SHP77 (cell line): ENCODE data around the gene NLGN2.
"Not testable (repeated sequence)": the region's sequence is repeated elsewhere in the genome, so short reads cannot be mapped to it uniquely, and the experiment has no call there.

Experiments
- DNase-seq, 2 experiments: peaks; one replicate each; lab custom pipeline; 2025; lab: John Stamatoyannopoulos, UW

NLGN2 gene

DNA sequence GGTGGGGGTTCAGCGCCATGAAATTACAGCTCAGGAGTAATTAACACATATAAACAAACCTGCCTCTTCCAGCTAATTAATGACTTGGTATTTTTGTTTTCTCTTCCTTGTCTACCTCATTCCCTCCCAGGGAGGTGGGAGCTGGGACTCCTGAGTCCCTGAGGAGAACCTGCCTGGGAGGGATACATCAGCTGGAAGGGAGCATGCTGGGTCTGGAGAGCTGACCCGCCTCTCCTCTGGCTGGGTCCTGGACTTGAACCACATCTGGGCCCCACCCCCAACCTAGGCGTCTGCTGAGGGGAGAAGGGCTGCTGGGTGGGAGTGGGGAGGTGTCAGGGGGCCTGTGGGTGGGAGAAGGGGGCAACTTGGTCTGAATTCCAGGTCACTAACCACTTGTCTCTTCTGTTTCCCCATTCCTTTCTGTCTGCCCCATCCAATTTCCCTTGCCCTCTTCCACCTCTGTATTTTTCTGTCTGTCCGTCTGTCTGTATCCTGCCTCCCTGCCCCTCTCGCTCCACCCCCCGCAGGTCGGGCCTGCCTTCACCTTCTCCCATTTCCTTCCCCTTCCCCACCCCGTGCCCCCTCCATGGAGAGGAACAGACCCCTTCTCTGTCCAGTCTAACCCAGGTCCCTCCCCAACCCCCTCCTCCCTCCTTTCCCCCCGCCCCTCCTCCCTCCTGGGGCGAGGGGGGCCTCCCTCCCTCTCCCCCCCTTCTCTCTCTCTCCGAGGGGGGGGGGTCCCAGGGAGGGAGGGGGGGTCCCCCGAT, at the start of gene NLGN2:
Gene NLGN2, plus strand, starts transcription at position 361 of the 767 bp plus-strand sequence. CDS start 411 bp downstream, outside the sequence.
- DNase-seq = no peak

DNA sequence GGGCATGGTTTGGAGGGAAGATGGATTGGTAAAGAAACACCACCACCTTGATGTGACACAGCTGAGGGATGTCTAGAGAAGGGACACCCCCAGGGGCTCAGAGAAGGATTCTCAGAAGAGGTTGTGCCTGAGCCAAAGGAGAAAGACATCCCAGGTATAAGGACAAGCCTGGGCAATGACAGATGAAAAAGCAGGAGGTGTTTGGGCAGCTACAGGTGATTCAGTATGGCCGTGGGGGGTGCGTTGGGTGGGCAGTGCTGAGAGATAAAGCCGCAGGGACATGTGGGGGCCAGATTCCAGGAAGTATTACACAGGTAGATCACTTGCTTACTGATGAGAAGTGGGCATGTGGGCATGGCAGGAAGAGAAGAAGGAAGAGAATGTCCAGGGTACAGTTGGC, 45.7 kb upstream of the NLGN2 start:
- no peak for DNase-seq

DNA sequence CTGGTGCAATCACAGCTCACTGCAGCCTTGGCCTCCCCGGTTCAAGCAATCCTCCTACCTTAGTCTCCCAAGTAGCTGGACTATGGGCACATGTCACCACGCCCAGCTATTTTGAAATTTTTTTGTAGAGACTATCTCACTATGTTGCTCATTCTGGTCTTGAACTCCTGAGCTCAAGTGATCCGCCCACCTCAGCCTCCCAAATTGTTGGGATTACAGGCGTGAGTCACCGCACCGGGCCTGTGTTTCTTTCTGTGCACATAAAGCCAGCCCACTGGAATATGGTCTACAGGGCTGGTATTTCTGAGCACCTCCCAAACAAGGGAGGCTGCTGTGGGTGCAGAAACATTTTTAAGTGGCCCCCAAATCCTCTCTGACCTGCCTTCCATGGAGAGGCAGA, 44.3 kb upstream of the NLGN2 start:
- no peak for DNase-seq

DNA sequence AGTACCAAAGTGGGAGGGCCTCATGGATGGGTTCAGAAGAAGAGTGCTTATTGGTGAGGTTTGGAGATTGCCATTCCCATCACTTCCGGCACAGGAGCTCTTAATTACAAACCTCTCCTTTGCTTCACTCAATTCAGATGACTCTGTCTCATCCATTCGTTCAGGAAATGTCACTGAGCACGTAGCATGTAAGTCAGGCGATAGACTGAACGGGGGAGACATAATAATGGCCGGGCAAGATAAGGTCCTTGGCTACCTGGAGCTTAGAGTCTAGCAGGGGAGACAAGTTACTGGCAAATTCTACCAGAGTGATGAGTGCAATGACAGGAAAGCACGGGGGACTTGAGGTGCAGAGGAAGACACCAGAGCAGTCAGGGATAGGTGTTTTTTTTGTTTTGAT, 41.7 kb upstream of the NLGN2 start:
- DNase-seq = not testable (repeated sequence)

DNA sequence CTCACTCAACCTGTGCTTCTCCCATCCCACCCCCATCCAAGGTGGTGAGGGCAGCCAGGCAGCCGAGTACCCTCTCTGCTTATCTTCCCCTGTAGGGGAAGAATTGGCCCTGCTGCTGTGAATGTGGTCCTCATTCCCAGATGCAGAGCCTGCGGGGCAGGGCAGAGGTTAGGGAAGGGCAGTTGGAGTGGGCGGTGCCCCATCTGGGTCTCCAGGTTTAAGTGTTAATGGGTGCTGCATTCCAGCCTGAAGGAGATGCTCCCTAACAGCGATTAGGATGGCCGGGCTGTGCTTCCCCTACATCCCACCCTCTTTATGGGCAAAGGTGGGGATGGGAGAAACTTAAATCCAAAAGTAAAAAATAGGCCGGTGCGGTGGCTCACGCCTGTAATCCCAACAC, 40.6 kb upstream of the NLGN2 start:
- DNase-seq = no peak

DNA sequence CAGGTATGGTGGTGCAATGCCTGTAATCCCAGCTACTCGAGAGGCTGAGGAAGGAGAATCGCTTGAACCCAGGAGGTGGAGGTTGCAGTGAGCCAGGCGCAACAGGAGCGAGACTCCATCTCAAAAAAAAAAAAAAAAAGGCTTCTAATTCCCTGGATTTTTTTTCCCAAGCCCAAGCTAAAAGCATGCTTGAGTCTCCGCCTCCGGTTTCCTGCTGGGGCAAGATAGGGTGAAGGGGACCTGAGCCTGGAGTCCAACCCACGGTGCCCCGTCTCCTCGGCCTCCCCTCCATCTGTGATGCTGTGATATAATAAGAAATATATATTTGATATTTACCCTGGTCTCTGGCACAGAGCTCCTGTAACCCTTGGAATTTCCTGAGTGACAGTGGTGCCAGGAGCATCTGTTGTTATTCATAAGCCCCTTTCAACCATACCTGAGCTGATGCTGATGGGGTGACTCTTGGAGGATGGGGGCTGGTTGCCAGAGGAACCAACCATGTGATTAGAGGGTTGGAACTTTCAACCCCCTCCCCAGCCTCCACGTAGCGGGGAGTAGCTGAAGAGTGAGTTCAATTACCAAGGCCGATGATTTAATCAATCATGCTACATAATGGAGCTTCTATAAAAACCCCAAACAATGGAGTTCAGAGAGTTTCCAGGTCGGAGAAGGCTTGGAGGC, 39.6 kb upstream of the NLGN2 start:
- DNase-seq = no peak

DNA sequence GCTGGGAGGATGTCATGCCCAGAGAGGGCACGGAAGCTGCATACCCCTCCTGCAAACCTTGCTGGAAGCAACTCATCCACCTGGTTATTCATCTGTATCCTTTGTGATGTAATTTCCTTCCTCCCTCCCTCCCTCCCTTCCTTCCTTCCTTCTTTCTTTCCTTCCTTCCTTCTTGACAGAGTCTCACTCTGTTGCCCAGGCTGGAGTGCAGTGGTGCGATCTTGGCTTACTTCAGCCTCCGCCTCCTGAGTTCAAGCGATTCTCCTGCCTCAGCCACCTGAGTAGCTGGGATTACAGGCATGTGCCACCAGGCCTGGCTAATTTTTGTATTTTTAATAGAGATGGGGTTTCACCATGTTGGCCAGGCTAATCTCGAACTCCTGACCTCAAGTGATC, 39.0 kb upstream of the NLGN2 start:
- DNase-seq = not testable (repeated sequence)

DNA sequence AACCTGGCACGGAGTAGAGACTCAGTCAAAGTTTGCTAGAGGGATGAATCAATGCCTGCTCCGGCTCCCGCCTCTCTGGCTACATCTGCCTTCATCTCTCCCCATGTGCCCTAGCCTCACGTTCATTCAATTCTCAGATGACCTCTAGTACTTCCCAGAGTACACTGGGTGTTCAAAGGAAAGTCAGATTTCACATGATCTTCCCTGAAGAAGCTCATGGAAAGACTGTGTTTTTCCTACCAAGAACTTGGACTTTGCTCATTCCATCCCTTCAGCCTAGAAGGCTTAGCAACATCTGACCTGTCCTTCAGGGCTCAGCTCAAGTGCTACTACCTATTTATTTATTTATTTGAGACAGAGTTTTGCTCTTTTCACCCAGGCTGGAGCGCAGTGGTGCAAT, 37.8 kb upstream of the NLGN2 start:
- no peak for DNase-seq

DNA sequence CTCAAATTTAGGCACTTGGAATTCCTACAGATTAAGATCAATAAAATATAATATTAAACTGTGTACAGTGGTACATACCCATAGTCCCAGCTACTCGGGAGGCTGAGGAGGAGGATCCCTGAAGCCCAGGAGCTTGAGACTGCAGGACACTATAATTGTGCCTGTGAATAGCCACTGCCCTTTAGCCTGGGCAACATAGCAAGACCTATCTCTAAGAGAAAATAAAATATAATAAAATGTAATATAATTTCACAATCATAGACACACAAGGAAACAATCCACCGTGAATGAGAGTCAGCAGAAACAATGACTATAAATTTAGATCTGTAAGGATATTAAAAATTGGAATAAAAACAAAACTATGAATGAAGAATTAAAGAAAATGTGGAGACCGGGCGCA, 36.8 kb upstream of the NLGN2 start:
- no peak for DNase-seq

DNA sequence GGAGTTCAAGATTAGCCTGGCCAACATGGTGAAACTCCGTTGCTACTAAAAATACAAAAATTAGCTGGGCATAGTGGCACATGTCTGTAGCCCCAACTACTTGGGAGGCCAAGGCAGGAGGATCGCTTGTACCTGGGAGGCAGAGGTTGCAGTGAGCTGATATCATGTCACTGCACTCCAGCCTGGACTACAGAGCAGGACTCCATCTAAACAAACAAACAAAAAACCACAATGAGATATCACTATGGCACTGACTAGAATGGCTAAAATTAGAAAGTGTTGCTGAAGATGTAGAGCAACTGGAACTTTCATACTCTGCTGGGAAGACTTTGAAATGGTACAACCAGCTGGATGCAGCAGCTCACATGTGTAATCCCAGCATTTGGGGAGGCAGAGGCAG, 33.3 kb upstream of the NLGN2 start:
- DNase-seq = no peak

DNA sequence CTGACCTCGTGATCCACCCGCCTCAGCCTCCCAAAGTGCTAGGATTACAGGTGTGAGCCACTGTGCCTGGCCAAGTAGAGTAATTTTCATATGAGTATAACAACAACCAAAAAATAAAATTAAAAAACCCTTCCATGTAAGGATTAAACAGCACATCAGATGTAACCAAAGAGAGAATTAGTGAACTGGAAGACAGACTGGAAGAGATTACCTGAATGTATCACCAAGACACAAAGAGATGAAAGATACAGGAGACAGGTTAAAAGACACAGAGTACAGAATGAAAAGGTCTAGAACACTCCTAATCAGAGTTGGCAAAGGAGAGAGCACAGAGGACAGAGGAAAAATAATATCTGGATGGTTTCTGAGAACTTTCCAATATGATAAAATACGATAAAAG, 28.5 kb upstream of the NLGN2 start:
- no peak for DNase-seq

DNA sequence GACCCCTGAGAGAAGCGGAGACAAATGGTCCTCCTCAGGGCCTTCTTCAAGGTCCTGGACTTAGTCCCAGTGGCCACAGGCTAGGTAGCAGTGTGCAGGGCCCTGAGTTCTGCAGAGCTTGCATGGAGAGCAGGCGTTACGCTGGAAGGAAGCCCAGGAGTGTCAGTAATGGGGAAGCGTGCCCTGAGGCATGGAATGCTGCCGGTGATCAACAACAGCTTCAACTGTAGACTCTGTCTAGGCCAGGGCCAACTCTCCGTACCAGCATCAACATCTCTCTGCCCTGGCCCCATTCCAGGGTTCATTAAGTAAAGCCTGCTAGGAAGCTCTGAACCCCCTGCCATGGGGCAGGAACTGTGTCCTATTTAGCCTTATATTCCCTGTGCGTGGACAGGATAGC, 27.3 kb upstream of the NLGN2 start:
- no peak for DNase-seq

DNA sequence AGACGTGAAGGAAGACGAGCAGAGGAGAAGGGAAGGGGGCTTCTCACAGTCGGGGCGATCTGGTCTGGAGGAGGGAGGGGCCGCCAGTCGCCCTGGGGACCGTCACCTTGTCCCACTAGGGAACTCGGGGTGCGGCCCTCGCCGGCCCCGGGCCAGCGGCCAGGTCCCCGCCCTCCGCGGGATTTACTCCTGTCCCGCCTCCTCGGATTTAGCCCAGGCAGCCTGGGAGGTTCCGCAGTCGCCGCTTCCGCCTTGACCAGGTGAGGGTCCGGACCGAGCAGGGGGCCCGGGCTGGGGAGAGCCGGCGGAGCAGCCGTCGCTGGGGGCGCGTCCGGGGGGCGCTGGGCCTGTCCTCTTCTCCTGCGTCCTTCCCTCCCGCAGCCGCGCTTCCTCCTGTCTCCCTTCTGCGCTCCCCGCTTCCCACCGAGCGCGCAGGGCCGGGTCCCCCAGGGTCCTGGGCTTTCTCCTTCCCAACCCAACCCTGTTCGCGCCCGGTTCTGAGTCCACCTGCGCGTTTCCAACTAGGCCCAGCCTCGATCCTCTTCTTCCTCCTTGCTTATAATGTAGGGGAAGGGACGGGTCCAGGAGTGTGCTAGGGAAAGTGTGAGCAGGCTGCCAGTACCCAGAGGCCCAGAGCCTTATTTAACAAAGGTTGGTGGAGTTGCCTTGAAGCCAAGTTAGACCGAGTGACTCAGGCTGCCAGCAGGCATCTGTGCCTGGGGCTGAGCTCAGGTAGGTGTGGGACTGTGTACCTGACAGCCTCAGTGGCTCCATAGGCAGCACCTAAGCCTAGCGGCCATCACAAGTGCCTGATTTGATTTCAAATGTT, 26.6 kb upstream of the NLGN2 start, which contains the start of gene TNK1:
Gene TNK1, plus strand, starts transcription at position 235 of the 829 bp plus-strand sequence. CDS start 1,838 bp downstream, outside the sequence.
- no peak for DNase-seq

DNA sequence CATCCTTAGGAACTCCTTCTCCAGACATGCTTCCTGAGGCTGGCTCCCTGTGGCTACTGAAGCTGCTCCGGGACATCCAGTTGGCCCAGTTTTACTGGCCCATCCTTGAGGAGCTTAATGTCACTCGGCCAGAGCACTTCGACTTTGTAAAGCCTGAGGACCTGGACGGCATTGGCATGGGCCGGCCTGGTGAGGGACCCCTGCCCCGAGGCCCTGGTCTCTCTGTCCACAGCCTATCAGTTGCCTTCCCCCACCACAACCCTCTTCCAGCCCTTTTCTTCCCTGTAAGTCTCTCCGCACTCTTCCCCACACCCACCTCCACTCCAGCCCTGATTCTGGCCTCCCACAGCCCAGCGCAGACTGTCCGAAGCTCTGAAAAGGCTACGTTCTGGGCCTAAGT, 24.7 kb upstream of the NLGN2 start:
- no peak for DNase-seq

DNA sequence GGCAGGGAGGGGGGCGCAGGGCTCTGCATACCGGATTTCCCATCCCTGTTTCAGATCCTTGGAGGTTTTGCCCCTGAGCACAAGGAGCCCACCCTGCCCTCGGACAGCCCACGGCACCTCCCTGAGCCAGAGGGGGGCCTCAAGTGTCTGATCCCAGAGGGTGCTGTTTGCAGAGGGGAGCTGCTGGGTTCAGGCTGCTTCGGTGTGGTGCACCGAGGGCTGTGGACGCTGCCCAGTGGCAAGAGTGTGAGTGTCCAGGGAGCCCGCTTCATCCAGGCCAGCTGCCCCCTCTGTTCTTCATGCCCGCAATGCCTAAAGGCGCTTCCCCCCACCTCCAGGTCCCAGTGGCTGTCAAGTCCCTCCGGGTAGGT, 24.3 kb upstream of the NLGN2 start:
- no peak for DNase-seq

DNA sequence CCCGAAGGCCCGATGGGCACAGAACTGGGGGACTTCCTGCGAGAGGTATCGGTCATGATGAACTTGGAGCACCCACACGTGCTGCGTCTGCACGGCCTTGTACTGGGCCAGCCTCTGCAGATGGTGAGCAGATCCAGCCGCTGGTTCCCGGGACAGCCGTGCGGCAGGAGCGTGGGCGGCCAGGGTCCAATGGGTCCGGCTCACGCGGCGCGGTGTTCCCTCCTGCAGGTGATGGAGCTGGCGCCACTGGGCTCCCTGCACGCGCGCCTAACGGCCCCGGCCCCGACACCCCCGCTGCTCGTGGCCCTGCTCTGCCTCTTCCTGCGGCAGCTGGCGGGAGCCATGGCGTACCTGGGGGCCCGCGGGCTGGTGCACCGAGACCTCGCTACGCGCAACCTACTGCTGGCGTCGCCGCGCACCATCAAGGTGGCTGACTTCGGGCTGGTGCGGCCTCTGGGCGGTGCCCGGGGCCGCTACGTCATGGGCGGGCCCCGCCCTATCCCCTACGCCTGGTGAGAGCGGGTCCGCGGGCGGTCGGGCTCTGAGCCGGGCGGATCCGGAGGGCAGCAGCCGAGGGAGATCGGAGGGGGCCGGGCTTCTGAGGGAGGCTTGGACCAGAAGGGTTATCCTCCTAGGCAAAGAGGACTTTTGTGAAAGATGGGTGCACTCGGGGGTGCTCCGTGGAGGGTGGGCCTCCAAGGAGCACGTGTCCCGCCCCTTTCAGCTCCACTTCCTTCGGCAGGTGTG, 23.7 kb upstream of the NLGN2 start:
- DNase-seq = no peak

DNA sequence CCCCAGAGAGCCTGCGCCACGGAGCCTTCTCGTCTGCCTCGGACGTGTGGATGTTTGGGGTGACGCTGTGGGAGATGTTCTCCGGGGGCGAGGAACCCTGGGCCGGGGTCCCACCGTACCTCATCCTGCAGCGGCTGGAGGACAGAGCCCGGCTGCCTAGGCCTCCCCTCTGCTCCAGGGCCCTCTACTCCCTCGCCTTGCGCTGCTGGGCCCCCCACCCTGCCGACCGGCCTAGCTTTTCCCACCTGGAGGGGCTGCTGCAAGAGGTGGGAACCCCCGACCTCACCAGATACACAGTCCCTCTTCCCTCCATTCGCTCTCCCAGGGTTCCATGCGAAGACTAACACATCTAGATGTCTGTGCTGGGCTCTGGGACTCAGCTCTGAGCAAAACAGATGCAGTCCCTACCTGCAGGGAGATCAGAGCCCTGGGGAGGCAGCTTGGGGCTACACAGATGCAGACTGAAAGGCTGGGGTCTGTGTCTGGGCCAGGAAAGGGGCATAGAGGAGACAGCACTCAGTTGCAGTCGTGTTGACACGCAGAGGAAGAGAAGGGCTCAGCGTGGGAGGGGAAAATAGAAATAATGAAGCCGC, 23.1 kb upstream of the NLGN2 start:
- DNase-seq = no peak

DNA sequence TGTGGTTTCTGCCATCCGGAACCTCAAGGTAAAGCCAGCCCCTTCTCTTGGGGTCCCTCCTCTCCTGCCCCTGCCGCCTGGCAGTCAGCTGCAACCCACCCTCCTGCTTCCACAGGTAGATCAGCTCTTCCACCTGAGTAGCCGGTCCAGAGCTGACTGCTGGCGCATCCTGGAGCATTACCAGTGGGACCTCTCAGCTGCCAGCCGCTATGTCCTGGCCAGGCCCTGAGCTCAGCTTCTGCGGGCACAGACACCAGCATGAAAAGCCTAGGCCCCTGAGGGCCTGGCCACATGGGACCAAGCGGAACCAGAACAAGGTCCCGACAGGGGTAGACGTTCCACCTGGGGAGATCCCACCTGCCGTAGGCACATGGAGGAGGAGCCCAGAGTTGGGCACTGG, 18.8 kb upstream of the NLGN2 start:
- DNase-seq = no peak

DNA sequence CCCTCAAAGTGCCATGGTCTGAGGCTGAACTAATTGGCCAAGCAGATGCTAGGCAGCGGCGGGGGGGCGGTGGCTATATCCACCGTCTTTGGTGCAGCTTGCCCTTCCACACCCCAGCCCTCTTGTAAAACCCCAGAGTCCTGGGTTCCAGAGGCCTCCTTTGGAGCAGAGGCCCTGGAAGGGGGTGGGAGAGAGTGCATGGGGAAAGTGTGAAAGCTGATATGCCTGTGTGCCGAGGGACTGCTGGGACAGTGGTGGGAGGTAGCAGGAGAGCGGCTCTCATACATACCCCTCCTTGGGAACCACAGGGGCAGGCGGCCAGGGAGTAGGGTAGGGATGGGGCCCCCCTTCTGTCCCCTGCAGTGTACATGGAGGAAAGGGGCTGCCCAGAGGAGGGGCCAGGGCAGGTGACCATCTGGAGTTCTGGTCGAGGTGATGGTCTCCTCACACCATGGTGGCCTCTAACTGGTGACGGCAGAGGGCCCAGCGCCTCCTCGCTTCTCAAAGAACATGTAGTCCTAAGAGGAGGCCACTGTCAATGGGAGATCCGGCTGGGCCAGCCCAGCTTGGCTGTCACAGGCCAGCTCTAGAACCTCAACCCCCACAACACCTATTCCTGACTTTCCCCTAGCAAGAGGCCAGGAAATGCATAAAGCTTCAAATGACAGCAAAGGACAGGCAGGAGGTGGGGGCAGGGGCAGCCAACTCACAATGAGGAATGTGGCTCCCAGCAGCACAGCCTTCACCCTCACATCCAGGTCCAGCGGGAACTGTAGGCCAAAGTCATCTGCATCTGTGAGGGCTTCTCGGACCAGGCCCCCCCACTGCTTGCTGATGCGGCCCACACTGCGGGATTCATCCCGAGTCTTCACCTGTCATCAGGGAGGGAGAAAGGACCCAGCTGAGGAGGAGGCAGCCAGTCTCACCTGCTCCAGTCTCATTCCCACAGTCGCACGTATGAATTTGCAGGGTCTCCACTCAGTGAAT, 17.4 kb upstream of the NLGN2 start:
- DNase-seq = no peak

DNA sequence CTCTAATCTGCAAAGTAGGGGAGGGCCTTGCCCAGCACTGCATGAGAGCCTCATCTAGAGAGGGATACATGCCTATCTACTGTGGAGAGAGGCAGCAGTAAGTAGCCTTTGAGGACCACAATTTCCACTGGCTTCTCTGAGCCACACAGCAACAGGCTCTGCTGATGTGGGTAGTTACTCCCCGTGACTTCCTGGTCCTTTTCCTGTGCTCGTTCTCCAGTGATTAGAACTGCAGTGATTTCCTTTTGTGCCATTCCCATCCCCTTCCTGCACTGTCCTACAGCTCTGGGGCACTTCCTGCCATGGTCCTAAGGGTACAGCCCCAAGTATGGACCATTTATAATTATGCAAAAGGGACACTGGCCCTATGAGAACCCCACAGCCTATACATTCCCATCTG, 16.3 kb upstream of the NLGN2 start:
- DNase-seq = no peak
